PFSK-1 (cell line): ENCODE results near the gene CWC27.

Experiments
- FOXP2 ChIP-seq: optimal IDR thresholded peaks from 2 replicates; pipeline ENCODE3; 2011; ENCODE audit warnings: borderline replicate concordance, control low read depth, inconsistent platforms; ENCODE audit not compliant: insufficient read depth; ENCODE audit errors: extremely low read length, extremely low read depth
- POLR2AphosphoS5 ChIP-seq: IDR thresholded peaks from 2 replicates; pipeline ENCODE4 v1.6.1; 2012; ENCODE audit warnings: low read depth, mild to moderate bottlenecking, control low read depth, low read length, moderate library complexity
- REST ChIP-seq, 2 experiments: IDR thresholded peaks; 2 replicates each; pipeline versions ENCODE4 v1.6.1 to v1.8.0; 2011 to 2012; ENCODE audit warnings: low read depth in 2 of 2, low read length in 2 of 2, control low read depth in 1 of 2, inconsistent platforms in 1 of 2, mild to moderate bottlenecking in 1 of 2, moderate library complexity in 1 of 2; ENCODE audit not compliant: insufficient read depth in 1 of 2
- SIN3A ChIP-seq: IDR thresholded peaks from 2 replicates; pipeline ENCODE4 v1.6.1; 2012; ENCODE audit warnings: mild to moderate bottlenecking, low read length, moderate library complexity, borderline replicate concordance; ENCODE audit not compliant: insufficient read depth
- TAF1 ChIP-seq: IDR thresholded peaks from 2 replicates; pipeline ENCODE4 v1.6.1; 2012; ENCODE audit warnings: low read length, control low read depth, borderline replicate concordance; ENCODE audit not compliant: insufficient read depth

Gene CWC27

GRCh38 chr5:64980176-64980575 is 211.4 kb downstream of the CWC27 start:
- TF ChIP-seq TAF1 = no peak
- TF ChIP-seq SIN3A = no peak
- no peak for TF ChIP-seq REST (IDR thresholded peaks at IDR 0.05; ENCODE audit: insufficient read depth in 1 of 2, low read depth in 2 of 2, low read length in 2 of 2)
- TF ChIP-seq FOXP2 = no peak
- TF ChIP-seq POLR2AphosphoS5 = no peak

- TF ChIP-seq SIN3A (no peak), POLR2AphosphoS5 (no peak), REST (IDR thresholded peaks at IDR 0.05; ENCODE audit: insufficient read depth in 1 of 2, low read depth in 2 of 2, low read length in 2 of 2) (no peak), TAF1 (no peak), FOXP2 (no peak)
These were observed 219.0 kb downstream of the CWC27 start for GRCh38 chr5:64987768-64988167.

GRCh38 chr5:65009207-65009606 is 240.5 kb downstream of the CWC27 start:
- no peak for TF ChIP-seq POLR2AphosphoS5
- no peak for TF ChIP-seq REST (IDR thresholded peaks at IDR 0.05; ENCODE audit: insufficient read depth in 1 of 2, low read depth in 2 of 2, low read length in 2 of 2)
- TF ChIP-seq TAF1 = no peak
- TF ChIP-seq FOXP2 = no peak

- TF ChIP-seq FOXP2 (no peak), TAF1 (no peak), SIN3A (no peak), POLR2AphosphoS5 (no peak), REST (IDR thresholded peaks at IDR 0.05; ENCODE audit: insufficient read depth in 1 of 2, low read depth in 2 of 2, low read length in 2 of 2) (no peak)
These were observed 242.1 kb downstream of the CWC27 start for GRCh38 chr5:65010841-65011240.

- no peak for TF ChIP-seq SIN3A
- TF ChIP-seq REST (IDR thresholded peaks at IDR 0.05; ENCODE audit: insufficient read depth in 1 of 2, low read depth in 2 of 2, low read length in 2 of 2) = no peak
- TF ChIP-seq POLR2AphosphoS5 = no peak
- TF ChIP-seq TAF1 = no peak
- TF ChIP-seq FOXP2 = no peak
These were observed 243.7 kb downstream of the CWC27 start for GRCh38 chr5:65012301-65012892.
